HG02884 (cell line): ENCODE data around the gene MYOD1.

Source experiments
- ATAC-seq: cut with Tn5 transposase; IDR thresholded peaks from one replicate; pipeline ENCODE4 v1.9.1; 2021; ENCODE audit warnings: mild to moderate bottlenecking, moderate library complexity; ENCODE audit not compliant: unreplicated experiment

The MYOD1 gene

GRCh38 chr11:17734418-17734911, 15.1 kb downstream of the MYOD1 start, which contains the start of gene KCNC1:
Gene KCNC1, plus strand, starts transcription at chr11:17734781. Its CDS starts 1,222 bp downstream, at chr11:17736003.
- no peak for ATAC-seq

- no peak for ATAC-seq
These were observed 15.8 kb downstream of the MYOD1 start for GRCh38 chr11:17734986-17735817.

- ATAC-seq = no peak
These were observed 16.6 kb downstream of the MYOD1 start for GRCh38 chr11:17735818-17736578.

GRCh38 chr11:17736579-17736893, 17.2 kb downstream of the MYOD1 start:
- no peak for ATAC-seq

- ATAC-seq = no peak
These were observed 17.8 kb downstream of the MYOD1 start for GRCh38 chr11:17736930-17737817.

- no peak for ATAC-seq
These were observed 19.0 kb downstream of the MYOD1 start for GRCh38 chr11:17738151-17738973.

- no peak for ATAC-seq
These were observed 20.6 kb downstream of the MYOD1 start for GRCh38 chr11:17739945-17740338.

GRCh38 chr11:17740649-17741235, 21.4 kb downstream of the MYOD1 start:
- ATAC-seq = no peak

GRCh38 chr11:17741487-17741886, 22.1 kb downstream of the MYOD1 start:
- no peak for ATAC-seq

- no peak for ATAC-seq
These were observed 22.6 kb downstream of the MYOD1 start for GRCh38 chr11:17742019-17742418.

- ATAC-seq = no peak
These were observed 23.8 kb downstream of the MYOD1 start for GRCh38 chr11:17743026-17743807.

- no peak for ATAC-seq
These were observed 24.4 kb downstream of the MYOD1 start for GRCh38 chr11:17743808-17744119.

GRCh38 chr11:17744151-17744940, 25.0 kb downstream of the MYOD1 start:
- no peak for ATAC-seq

GRCh38 chr11:17745023-17745772, 25.8 kb downstream of the MYOD1 start:
- no peak for ATAC-seq

- ATAC-seq = no peak
These were observed 26.7 kb downstream of the MYOD1 start for GRCh38 chr11:17746096-17746495.

- no peak for ATAC-seq
These were observed 28.0 kb downstream of the MYOD1 start for GRCh38 chr11:17747131-17747955.

GRCh38 chr11:17748044-17748443, 28.7 kb downstream of the MYOD1 start:
- no peak for ATAC-seq
